EL (cell line): Measurements from ENCODE around the gene SAFB.
A peak's percentile ranks its signal among the peaks of the same experiment; 100 is the strongest.

Experiments
- DNase-seq: peaks from one replicate; pipeline ENCODE4 v3.0.0-alpha.2; 2016

The SAFB gene

GRCh38 chr19:5628919-5629481 is 6.1 kb downstream of the SAFB start:
- DNase-seq, result no peak

GRCh38 chr19:5631567-5632240 is 8.8 kb downstream of the SAFB start:
- DNase-seq, result no peak

GRCh38 chr19:5632241-5632612 is 9.3 kb downstream of the SAFB start:
- no peak for DNase-seq

- no peak for DNase-seq
Measured at GRCh38 chr19:5632657-5633056, 9.8 kb downstream of the SAFB start.

GRCh38 chr19:5635427-5635826 is 12.5 kb downstream of the SAFB start:
- DNase-seq, result no peak

- DNase-seq, result no peak
Measured at GRCh38 chr19:5637971-5638370, 15.1 kb downstream of the SAFB start.

GRCh38 chr19:5641171-5641570 is 18.3 kb downstream of the SAFB start:
- no peak for DNase-seq

- no peak for DNase-seq
Measured at GRCh38 chr19:5642204-5642603, 19.3 kb downstream of the SAFB start.

- DNase-seq, result no peak
Measured at GRCh38 chr19:5643060-5643459, 20.2 kb downstream of the SAFB start.

GRCh38 chr19:5644037-5644436 is 21.2 kb downstream of the SAFB start:
- DNase-seq, result no peak

GRCh38 chr19:5645409-5645808 is 22.5 kb downstream of the SAFB start:
- DNase-seq, result no peak

GRCh38 chr19:5646703-5647102 is 23.8 kb downstream of the SAFB start:
- DNase-seq, result no peak

- no peak for DNase-seq
Measured at GRCh38 chr19:5648464-5648863, 25.6 kb downstream of the SAFB start.

GRCh38 chr19:5651361-5651760 is 28.5 kb downstream of the SAFB start:
- no peak for DNase-seq

- DNase-seq, result no peak
Measured at GRCh38 chr19:5652261-5652660, 29.4 kb downstream of the SAFB start.

GRCh38 chr19:5654931-5655330 is 32.0 kb downstream of the SAFB start:
- no peak for DNase-seq

GRCh38 chr19:5655412-5655811 is 32.5 kb downstream of the SAFB start:
- no peak for DNase-seq

GRCh38 chr19:5661483-5661882 is 38.6 kb downstream of the SAFB start:
- no peak for DNase-seq

GRCh38 chr19:5663904-5664303 is 41.0 kb downstream of the SAFB start:
- no peak for DNase-seq

- no peak for DNase-seq
Measured at GRCh38 chr19:5664515-5664914, 41.6 kb downstream of the SAFB start.

GRCh38 chr19:5665781-5666513 is 43.1 kb downstream of the SAFB start:
- DNase-seq, result peak; percentile 71

- DNase-seq, result no peak
Measured at GRCh38 chr19:5666921-5667610, 44.2 kb downstream of the SAFB start.

- no peak for DNase-seq
Measured at GRCh38 chr19:5667751-5668271, 44.9 kb downstream of the SAFB start.

- no peak for DNase-seq
Measured at GRCh38 chr19:5669212-5669611, 46.3 kb downstream of the SAFB start.
